Measurements from ENCODE around the gene SCAMP2.

The SCAMP2 gene

GRCh38 chr15:74839526-74840395, 33.4 kb downstream of the SCAMP2 start:
- DNase-seq (ENCODE audit: low read depth, low spot score), result no peak

- DNase-seq (ENCODE audit: low read depth, low spot score), result no peak
Measured at GRCh38 chr15:74838746-74839525, 34.2 kb downstream of the SCAMP2 start.

GRCh38 chr15:74838137-74838516, 35.0 kb downstream of the SCAMP2 start:
- no peak for DNase-seq (ENCODE audit: low read depth, low spot score)

GRCh38 chr15:74837482-74838136, 35.6 kb downstream of the SCAMP2 start:
- DNase-seq (ENCODE audit: low read depth, low spot score), result no peak

DNA sequence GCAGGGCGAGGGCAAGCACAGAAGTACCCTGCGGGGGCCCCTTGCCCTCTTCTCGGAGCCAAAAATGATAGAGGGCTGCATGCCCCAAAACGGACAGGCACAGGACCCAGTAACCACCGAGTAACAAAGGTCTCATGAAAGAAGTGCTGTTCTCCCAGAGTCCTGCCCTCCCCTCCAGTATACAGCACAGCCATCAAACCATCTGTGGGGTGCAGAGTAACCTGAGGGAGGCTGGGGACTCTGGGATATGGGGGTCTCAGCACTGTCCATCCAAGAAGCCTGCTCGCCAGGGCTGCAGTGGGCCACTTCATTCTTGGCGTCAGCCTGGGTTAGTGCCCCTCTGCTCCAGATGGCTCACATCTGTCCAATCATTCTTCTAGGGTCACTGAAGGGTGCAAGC, 36.3 kb downstream of the SCAMP2 start:
- no peak for DNase-seq (ENCODE audit: low read depth, low spot score)

GRCh38 chr15:74835312-74835823, 37.8 kb downstream of the SCAMP2 start:
- DNase-seq (ENCODE audit: low read depth, low spot score), result no peak

GRCh38 chr15:74833376-74834107, 39.6 kb downstream of the SCAMP2 start:
- DNase-seq (ENCODE audit: low read depth, low spot score), result no peak

GRCh38 chr15:74832826-74833225, 40.3 kb downstream of the SCAMP2 start:
- DNase-seq (ENCODE audit: low read depth, low spot score), result no peak

GRCh38 chr15:74831813-74832495, 41.2 kb downstream of the SCAMP2 start:
- no peak for DNase-seq (ENCODE audit: low read depth, low spot score)

DNA sequence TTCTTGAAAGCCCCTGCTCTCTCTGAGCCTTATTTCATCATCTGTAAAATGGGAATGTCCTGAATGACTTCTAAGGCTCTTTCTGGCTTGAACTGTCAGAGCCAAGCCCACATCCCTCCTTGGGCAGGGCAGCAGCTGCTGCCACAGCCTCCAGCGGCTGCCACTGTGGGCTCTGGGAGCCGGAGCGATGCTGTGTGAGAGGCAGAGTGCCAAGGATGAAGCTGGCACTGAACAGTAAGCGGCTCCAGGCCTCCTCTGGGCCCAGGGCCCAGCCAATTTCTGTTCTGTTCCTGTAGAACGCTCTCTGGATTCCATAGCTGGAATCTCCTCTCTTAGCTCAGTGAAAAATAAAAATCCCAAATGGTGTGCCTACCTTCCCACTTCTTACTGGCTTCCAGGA, 42.3 kb downstream of the SCAMP2 start:
- DNase-seq (ENCODE audit: low read depth, low spot score), result no peak

DNA sequence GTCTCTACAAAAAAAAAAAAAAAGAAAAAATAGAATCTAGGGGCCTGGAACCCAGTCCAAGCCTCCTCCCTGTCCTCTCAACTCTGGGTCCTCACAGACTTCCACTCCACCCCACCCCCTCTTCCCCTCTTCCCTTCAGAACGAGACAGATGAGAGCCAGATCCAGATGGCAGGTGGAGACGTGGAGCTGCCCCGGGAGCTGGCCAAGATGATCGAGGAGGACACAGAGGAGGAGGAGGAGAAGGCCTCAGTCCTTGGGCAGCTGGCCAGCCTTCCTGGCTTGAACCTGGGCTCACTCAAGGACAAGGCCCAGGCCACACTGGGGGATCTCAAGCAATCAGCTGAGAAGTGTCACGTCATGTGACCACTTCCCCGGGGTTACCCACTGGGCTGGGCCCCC, 43.2 kb downstream of the SCAMP2 start:
- DNase-seq (ENCODE audit: low read depth, low spot score), result no peak

- no peak for DNase-seq (ENCODE audit: low read depth, low spot score)
Measured at GRCh38 chr15:74829486-74829885, 43.7 kb downstream of the SCAMP2 start.

- DNase-seq (ENCODE audit: low read depth, low spot score), result no peak
Measured at GRCh38 chr15:74828835-74829234, 44.3 kb downstream of the SCAMP2 start.

DNA sequence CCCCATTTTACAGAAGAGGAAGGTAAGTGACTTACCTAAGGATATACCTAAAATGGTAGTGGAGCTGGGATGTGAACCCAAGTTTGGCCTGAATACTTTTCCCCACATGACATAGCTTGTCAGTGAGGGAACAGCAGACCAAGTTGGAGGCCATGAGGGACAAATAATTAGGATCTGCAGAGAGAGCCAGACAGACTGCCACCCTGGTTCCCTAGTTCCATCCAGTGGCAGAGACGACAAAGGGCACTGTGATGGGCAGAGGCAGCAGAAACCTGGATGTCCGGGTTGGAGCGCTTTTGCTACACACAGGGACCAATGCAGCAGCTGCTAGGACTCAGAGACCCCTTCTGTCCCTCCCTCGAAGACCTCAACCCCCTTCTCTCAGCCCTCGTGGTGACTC, 45.6 kb downstream of the SCAMP2 start:
- DNase-seq (ENCODE audit: low read depth, low spot score), result no peak

DNA sequence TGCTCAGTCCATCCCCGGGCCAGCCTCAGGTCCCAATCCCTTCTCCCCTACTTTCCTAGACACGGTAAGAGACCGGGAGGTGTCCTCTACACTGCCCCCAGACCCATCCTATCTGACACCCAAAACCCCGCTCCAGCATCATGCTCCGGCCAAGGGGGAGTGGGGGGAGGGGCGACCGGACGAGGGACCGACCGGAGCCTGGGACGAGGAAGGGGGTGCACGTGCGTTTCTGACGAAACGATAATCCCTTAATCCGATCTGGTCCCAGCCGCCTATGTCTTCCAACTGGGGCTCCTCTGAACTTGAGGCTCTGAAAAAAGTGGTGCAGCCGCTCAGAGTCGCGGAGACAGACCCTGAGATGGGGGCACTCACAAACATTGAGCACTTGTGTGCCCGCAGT, 46.2 kb downstream of the SCAMP2 start:
- DNase-seq (ENCODE audit: low read depth, low spot score), result no peak

- no peak for DNase-seq (ENCODE audit: low read depth, low spot score)
Measured at GRCh38 chr15:74826364-74826819, 46.8 kb downstream of the SCAMP2 start, which contains the start of gene CPLX3. Gene CPLX3, plus strand, starts transcription at chr15:74826627. Its CDS starts 77 bp downstream, at chr15:74826704.

DNA sequence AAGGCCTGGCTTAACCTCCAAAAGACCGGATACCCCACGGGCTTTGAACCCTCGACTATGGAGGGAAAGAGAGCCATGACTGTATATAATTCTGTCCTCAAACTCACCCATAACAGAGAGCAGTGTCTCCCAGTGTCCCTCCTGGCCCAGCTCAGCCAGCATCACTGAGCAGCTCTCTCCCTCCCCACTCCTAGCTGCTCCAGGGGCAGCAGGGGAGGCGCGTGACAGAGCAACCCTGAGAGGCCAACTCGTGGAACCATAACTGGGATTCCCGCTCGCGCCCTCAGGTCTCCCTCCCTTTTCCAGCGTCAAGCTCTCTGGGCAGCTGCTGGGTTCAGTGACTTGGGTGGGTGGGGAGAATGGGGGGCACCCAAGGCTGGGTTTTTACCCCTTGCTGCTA, 47.3 kb downstream of the SCAMP2 start:
- DNase-seq (ENCODE audit: low read depth, low spot score), result no peak

- DNase-seq (ENCODE audit: low read depth, low spot score), result no peak
Measured at GRCh38 chr15:74824976-74825375, 48.2 kb downstream of the SCAMP2 start.

DNA sequence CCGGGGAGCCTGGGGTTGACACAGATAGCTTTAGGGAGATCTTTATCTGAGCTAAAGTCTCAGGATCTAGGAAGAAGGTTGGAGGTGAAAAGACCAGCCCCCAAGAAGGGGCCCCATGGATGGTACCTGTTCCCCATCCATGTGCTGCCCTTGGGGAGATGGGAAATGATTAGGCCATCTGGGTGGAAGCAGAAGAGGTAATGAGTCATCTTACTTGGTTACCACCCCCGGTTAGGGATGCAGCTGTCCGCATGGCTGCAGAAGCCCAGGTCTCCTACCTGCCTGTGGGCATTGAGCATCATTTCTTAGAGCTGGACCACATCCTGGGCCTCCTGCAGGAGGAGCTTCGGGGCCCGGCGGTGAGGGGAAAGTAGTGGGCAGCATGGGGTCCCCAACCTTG, 49.8 kb downstream of the SCAMP2 start:
- no peak for DNase-seq (ENCODE audit: low read depth, low spot score)

GRCh38 chr15:74822233-74822632, 50.9 kb downstream of the SCAMP2 start:
- DNase-seq (ENCODE audit: low read depth, low spot score), result no peak

DNA sequence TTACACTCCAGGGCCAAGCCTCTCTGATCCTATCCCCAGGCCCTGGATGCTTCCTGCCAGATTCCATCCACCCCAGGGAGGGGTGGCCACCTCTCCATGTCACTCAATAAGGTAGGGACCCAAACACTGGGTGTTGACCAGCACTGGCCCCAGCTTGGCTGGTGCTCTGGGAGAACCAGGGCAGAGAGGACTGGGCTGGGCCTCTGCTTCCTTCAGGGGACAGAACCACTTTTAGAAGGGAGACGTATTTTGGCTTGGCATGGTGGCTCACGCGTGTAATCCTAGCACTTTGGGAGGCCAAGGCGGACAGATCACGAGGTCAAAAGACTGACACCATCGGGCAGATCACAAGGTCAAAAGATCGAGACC, 51.4 kb downstream of the SCAMP2 start:
- no peak for DNase-seq (ENCODE audit: low read depth, low spot score)
